Measurements from ENCODE around the gene NME9.

Gene NME9

DNA sequence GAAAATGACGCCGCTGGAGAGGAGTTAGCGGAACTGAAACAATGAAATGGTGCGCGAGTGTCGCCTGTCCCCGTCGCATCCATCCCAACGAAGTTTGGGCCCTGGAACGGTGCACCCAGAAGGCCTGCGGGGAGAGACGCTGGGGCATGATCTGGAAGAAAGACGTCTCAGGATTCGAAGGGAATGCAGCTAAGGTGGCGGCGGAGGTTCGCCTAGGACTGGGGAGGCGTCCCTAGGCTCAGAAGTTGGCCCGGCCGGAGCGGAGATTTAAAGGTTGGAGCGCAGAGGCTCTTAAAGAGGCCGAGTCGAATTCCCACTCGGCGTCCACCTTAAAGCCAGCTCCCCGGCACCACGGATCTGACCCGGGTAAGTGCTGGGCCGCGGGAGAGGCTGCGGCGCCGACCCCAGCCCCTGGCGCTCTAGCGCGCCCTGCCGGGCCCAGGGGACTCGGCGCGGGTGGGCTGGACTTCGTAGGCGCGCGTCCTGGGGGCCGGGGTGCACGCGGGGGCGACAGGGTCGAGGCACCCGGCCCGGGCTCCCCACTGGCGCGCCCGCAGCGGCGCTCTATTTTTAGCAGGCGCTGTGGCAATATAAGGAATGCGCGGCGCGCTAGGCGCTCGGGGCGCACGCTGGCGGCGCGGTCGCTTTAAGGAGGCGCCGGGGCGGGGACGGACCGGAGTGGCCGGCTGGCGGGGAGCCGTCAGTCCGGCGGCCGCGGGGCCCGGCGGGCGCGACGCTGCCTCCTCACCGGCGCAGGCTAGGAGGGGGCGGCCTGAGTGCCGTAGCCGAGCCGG, 18.5 kb upstream of the NME9 start, which contains the start of gene MRAS:
Gene MRAS (plus strand): TSS at position 620 of the 794 bp plus-strand sequence. CDS start 24,305 bp downstream, outside the sequence.
- peak; percentile 23 for TF ChIP-seq CTCF (conservative IDR thresholded peaks at IDR 0.05; ENCODE audit: low read length)
- DNase-seq (ENCODE audit: low read depth) = peak; percentile 83
- peak within 1 kb of the TSS; percentile 80 for H3K4me3 ChIP-seq (ENCODE audit: low read length)

DNA sequence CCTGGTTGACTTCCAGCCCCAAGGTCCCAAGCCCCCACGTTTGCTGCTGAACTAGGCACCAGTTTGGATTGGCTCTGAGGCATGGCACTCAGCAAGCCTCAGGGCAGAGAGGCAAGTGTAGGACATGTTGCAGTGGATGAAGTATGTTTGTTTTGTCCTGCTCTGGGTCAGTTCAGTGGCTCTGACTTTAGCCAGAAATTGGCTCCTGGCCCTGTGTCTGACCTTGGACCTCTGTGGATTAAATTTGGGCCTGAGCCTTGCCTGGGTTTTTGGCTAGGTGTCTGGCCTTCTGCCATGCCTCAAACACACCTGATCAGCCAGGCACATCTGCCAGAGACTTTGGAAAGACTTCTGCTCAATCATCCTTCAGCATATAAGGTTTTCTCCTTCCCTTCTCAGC, 15.1 kb upstream of the NME9 start:
- no peak overlapping the region for H3K4me3 ChIP-seq (ENCODE audit: low read length)
- TF ChIP-seq CTCF (conservative IDR thresholded peaks at IDR 0.05; ENCODE audit: low read length) = no peak
- no peak for DNase-seq (ENCODE audit: low read depth)

GRCh38 chr3:138340511-138340910, 10.9 kb upstream of the NME9 start:
- DNase-seq (ENCODE audit: low read depth) = no peak
- no peak for TF ChIP-seq CTCF (conservative IDR thresholded peaks at IDR 0.05; ENCODE audit: low read length)
- H3K4me3 ChIP-seq (ENCODE audit: low read length) = no peak overlapping the region

DNA sequence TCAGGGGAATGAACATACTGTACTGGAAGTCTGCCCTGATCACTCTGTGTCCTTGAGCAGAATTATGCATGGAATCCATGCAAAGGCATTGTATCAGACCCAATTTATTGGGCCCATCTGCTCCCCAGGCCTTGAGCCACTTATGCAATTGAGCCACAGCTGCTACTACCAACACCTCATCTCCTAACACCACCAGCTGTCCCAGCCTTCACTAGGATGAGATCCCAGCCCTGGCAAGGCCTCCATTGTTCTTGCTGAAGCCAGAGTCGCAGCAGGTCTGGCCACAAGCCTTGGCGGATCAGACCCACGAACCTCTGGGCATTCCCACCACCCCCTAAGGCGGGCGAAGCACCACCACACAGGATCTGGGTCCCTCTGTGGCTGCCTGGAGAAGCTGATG, 9.2 kb upstream of the NME9 start:
- TF ChIP-seq CTCF (conservative IDR thresholded peaks at IDR 0.05; ENCODE audit: low read length) = no peak
- peak; percentile 81 for DNase-seq (ENCODE audit: low read depth)
- H3K4me3 ChIP-seq (ENCODE audit: low read length) = no peak overlapping the region

DNA sequence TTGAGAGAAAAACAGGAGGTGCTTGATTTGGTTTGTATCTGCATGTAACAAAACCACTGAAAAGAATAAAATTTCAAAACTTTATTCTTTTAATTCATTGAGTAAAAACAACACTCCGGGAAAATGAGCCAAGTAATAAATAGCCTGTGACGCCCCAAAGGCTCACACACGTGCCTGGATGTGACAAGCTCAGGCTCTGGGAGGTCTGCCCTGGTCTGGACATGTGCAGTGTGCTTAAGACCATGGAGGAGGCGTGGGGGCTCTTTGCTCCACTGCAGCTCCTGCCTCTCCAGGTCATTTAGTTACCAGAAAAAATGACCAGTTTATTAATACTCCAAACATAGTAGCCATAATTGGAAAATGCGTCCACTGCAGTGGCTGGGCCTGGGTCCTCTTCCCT, 8.6 kb upstream of the NME9 start:
- no peak for TF ChIP-seq CTCF (conservative IDR thresholded peaks at IDR 0.05; ENCODE audit: low read length)
- no peak for DNase-seq (ENCODE audit: low read depth)
- H3K4me3 ChIP-seq (ENCODE audit: low read length) = no peak overlapping the region

GRCh38 chr3:138336454-138336999, 6.9 kb upstream of the NME9 start:
- H3K4me3 ChIP-seq (ENCODE audit: low read length) = no peak overlapping the region
- TF ChIP-seq CTCF (conservative IDR thresholded peaks at IDR 0.05; ENCODE audit: low read length) = no peak
- no peak for DNase-seq (ENCODE audit: low read depth)

DNA sequence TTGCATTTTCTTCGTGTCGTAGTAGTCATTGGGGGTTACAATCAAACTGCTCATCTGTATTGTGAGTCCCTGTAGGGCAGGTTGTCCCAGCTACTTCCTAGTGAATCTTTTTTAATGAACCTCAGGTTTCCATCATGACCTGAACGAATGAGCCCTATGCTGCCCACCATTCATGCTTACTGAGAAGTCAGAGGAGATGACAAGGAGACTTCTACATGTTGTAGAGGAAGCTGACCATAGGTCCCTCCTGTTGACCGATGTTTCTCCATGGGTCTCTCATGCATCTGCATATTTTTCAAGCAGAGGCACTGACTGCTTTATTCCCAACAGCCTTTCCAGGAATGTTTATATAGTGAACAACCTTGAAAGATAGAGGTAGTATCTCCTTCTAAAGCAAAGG, 5.0 kb upstream of the NME9 start:
- TF ChIP-seq CTCF (conservative IDR thresholded peaks at IDR 0.05; ENCODE audit: low read length) = no peak
- H3K4me3 ChIP-seq (ENCODE audit: low read length) = no peak overlapping the region

More for the DNA sequence above, 5.0 kb upstream of the NME9 start:
- no peak for DNase-seq (ENCODE audit: low read depth)
